Endodermal cell (in vitro differentiated cells): ENCODE data around the gene MSANTD3. TPM values are rescaled to one million over a fixed set of nuclear protein-coding genes. Genes with fewer than 3 reads are reported as not detected.
A peak's percentile ranks its signal among the peaks of the same experiment; 100 is the strongest.

ENCODE experiments used
- DNase-seq: peaks from one replicate; pipeline ENCODE4 v3.0.0-alpha.2; 2017
- H3K27ac ChIP-seq: 2 replicates; pipeline ENCODE4 v1.5.1; 2013; ENCODE audit warnings: mild to moderate bottlenecking, low read depth, low read length, moderate library complexity
- H3K27me3 ChIP-seq: 2 replicates; pipeline ENCODE4 v1.6.1; 2013; ENCODE audit warnings: mild to moderate bottlenecking, low read length, moderate library complexity; ENCODE audit not compliant: insufficient read depth, control insufficient read depth, poor library complexity, severe bottlenecking
- H3K36me3 ChIP-seq: 2 replicates; pipeline ENCODE4 v1.7.0; 2013; ENCODE audit warnings: mild to moderate bottlenecking, low read length, moderate library complexity; ENCODE audit not compliant: control insufficient read depth, insufficient read depth
- H3K4me1 ChIP-seq: one replicate; pipeline ENCODE4 v1.7.0; 2013; ENCODE audit warnings: low read length; ENCODE audit not compliant: control insufficient read depth, insufficient read depth
- H3K4me3 ChIP-seq: 2 replicates; pipeline ENCODE4 v1.5.1; 2013; ENCODE audit warnings: mild to moderate bottlenecking, low read length, moderate library complexity
- H3K9ac ChIP-seq: 2 replicates; pipeline ENCODE4 v1.6.1; 2013; ENCODE audit warnings: mild to moderate bottlenecking, low read length, moderate library complexity; ENCODE audit not compliant: poor library complexity, severe bottlenecking; ENCODE audit errors: extremely low read depth
- H3K9me3 ChIP-seq: 2 replicates; pipeline ENCODE4 v1.6.1; 2013; ENCODE audit warnings: mild to moderate bottlenecking, low read length, moderate library complexity; ENCODE audit not compliant: control insufficient read depth
- H3K27ac Mint-ChIP-seq: 2 replicates; pipeline ENCODE4 v1.8.0; 2020; ENCODE audit warnings: mixed read lengths
- H3K27me3 Mint-ChIP-seq: 2 replicates; pipeline ENCODE4 v1.8.0; 2021; ENCODE audit warnings: mild to moderate bottlenecking, mixed read lengths; ENCODE audit not compliant: insufficient read depth
- H3K36me3 Mint-ChIP-seq: 2 replicates; pipeline ENCODE4 v1.8.0; 2020; ENCODE audit warnings: low read depth, mixed read lengths
- H3K4me1 Mint-ChIP-seq: 2 replicates; pipeline ENCODE4 v1.8.0; 2020; ENCODE audit warnings: mixed read lengths
- H3K4me3 Mint-ChIP-seq: 2 replicates; pipeline ENCODE4 v1.8.0; 2020; ENCODE audit warnings: mild to moderate bottlenecking, moderate library complexity, mixed read lengths
- H3K9me3 Mint-ChIP-seq: 2 replicates; pipeline ENCODE4 v1.8.0; 2020; ENCODE audit warnings: mild to moderate bottlenecking, mixed read lengths
- WGBS, 2 experiments: methylation state at CpG; one replicate each; pipeline versions ENCODE4 v1.1.5 to v1.1.7; 2013; ENCODE audit warnings: missing lambda C conversion rate in 2 of 2, mixed read lengths in 1 of 2; ENCODE audit not compliant: insufficient coverage in 1 of 2, insufficient read length in 1 of 2; 5-methylcytosine and 5-hydroxymethylcytosine counted together
- total RNA-seq, 2 donors: library from RNA; stranded (reverse); fragmentation: NEBNext Ultra II Directional in 1 of 2; extraction: Animal tissue kit (Norgen Biotek cat#: 25700) in 1 of 2; gene quantifications; 2 replicates in 1 of 2; 3 replicates in 1 of 2; pipeline ENCODE4 v1.2.1, GENCODE V29; 2021
- TF ChIP-seq, protein P1 (sequence below): fragments of 200-600 bp; sonication (generic); conservative IDR thresholded peaks from 2 replicates; pipeline ENCODE4 v1.5.0; 2021; ENCODE audit warnings: antibody characterized with exemption, mild to moderate bottlenecking

Gene MSANTD3
- total RNA-seq, 2 donors from 2014 or later = 29.8 to 32.2 TPM

DNA sequence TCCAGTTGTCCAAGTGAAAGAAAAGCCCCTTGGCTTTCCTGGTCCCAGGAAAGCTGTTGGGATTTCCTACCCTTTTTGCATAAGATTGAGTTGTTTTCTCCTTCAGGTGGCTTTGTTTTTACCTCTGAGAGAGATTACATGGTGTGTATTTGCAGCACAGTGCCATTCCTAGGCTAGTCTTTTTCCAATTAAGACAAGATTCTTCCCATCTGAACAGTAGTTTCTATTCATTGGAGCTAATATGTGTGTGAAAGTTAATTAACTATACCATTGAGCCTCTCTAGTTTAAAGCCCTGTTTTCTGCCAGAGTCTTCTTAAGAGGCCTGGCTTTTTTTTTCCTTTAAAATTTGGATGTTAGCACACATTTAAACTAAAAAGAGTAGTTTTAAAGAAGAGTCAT lies 20.1 kb downstream of the MSANTD3 start:
- Mint-ChIP-seq H3K4me1 (peaks cover 4% of the 10 kb centered on the region), H3K27me3 (no peaks in the 10 kb centered on the region), H3K4me3 (no peak overlapping the region), H3K36me3 (peaks cover 31% of the 10 kb centered on the region), H3K9me3 (no peaks in the 10 kb centered on the region), H3K27ac (no peak overlapping the region)
- no peak for DNase-seq
- Histone ChIP-seq H3K36me3 (peaks cover 26% of the 10 kb centered on the region), H3K9me3 (no peaks in the 10 kb centered on the region), H3K27ac (no peak overlapping the region), H3K4me1 (no peaks in the 10 kb centered on the region), H3K4me3 (no peak overlapping the region), H3K9ac (no peak overlapping the region), H3K27me3 (no peaks in the 10 kb centered on the region)
- TF ChIP-seq, protein P1, sequence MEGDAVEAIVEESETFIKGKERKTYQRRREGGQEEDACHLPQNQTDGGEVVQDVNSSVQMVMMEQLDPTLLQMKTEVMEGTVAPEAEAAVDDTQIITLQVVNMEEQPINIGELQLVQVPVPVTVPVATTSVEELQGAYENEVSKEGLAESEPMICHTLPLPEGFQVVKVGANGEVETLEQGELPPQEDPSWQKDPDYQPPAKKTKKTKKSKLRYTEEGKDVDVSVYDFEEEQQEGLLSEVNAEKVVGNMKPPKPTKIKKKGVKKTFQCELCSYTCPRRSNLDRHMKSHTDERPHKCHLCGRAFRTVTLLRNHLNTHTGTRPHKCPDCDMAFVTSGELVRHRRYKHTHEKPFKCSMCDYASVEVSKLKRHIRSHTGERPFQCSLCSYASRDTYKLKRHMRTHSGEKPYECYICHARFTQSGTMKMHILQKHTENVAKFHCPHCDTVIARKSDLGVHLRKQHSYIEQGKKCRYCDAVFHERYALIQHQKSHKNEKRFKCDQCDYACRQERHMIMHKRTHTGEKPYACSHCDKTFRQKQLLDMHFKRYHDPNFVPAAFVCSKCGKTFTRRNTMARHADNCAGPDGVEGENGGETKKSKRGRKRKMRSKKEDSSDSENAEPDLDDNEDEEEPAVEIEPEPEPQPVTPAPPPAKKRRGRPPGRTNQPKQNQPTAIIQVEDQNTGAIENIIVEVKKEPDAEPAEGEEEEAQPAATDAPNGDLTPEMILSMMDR = no peak

DNA sequence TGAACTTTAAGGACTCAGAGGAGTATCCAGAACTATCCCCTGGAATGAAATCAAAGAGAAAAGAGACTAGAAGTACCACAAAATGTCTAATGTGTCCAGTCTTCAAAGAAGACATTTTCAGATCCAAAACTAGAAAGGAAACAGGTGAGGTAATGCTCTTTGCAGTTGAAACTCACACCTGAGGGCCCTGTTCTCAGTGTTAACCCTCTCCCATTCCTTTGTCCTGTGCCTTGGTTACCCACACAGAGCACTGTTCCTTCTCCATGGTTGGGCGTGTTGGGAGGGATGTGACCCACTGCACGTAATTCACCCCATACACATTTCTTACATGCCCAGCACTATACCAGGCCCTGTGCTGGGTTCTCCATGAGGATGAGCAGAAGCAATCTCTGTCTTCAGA lies 21.3 kb downstream of the MSANTD3 start:
- Mint-ChIP-seq H3K27ac (no peak overlapping the region), H3K4me3 (no peak overlapping the region), H3K4me1 (peaks cover 4% of the 10 kb centered on the region), H3K9me3 (peaks cover 4% of the 10 kb centered on the region), H3K36me3 (peaks cover 38% of the 10 kb centered on the region), H3K27me3 (no peaks in the 10 kb centered on the region)
- H3K9me3 ChIP-seq = peaks cover 12% of the 10 kb centered on the region
- H3K27me3 ChIP-seq = no peaks in the 10 kb centered on the region
- H3K27ac ChIP-seq = no peak overlapping the region
- H3K36me3 ChIP-seq = peaks cover 37% of the 10 kb centered on the region
- TF ChIP-seq, protein P1 = no peak
- no peak for DNase-seq
- H3K4me3 ChIP-seq = no peak overlapping the region
- 90 to 100% methylated on average over 2 of the region's 2 CpGs for WGBS, 2 experiments
- no peaks in the 10 kb centered on the region for H3K4me1 ChIP-seq
- no peak overlapping the region for H3K9ac ChIP-seq

DNA sequence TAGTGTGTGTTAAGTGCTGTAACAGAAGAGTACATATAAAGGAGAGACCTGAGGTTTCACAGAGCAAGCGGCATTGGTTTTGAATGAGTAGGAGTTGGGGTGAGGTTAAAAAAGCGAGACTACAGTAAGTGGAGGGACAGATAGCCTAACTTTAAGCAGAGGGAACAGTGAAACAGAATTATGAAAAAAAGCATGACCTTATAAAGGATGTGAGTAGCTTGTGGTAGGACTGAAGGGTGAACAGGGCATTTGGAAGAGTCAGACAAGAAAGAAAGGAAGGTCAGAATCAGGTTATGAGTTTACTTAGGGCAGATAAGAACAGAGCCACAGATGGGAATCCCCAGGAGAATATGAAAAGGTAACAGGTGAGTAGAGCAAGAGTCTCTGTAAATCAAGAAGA lies 22.5 kb downstream of the MSANTD3 start:
- Histone ChIP-seq H3K9me3 (peaks cover 15% of the 10 kb centered on the region), H3K9ac (no peak overlapping the region), H3K4me3 (no peak overlapping the region), H3K4me1 (no peaks in the 10 kb centered on the region), H3K27ac (no peak overlapping the region), H3K27me3 (no peaks in the 10 kb centered on the region), H3K36me3 (peaks cover 39% of the 10 kb centered on the region)
- Mint-ChIP-seq H3K27ac (peak overlapping the region; percentile 11), H3K4me1 (peaks cover under 1% of the 10 kb centered on the region), H3K27me3 (no peaks in the 10 kb centered on the region), H3K4me3 (no peak overlapping the region), H3K36me3 (peaks cover 43% of the 10 kb centered on the region), H3K9me3 (peaks cover 4% of the 10 kb centered on the region)
- TF ChIP-seq, protein P1 = no peak
- no peak for DNase-seq
- 92 to 95% methylated on average over 2 of the region's 2 CpGs for WGBS, 2 experiments
